Mammary epithelial cell (primary cell): ENCODE results near the gene MAZ.

ENCODE experiments used
- EZH2 ChIP-seq: IDR thresholded peaks from 2 replicates; pipeline ENCODE4 v1.6.1; 2012; ENCODE audit warnings: low read length, inconsistent platforms, borderline replicate concordance
- TF ChIP-seq, protein P1 (sequence below), 2 donors: IDR thresholded peaks in 1 of 2; conservative IDR thresholded peaks in 1 of 2; 2 replicates each; pipeline ENCODE4 v1.5.1; 2011 to 2012; ENCODE audit warnings: inconsistent platforms in 2 of 2, low read length in 2 of 2, mild to moderate bottlenecking in 2 of 2, control low read depth in 1 of 2, low read depth in 1 of 2; ENCODE audit not compliant: insufficient read depth in 1 of 2; ENCODE audit errors: extremely low read depth in 1 of 2

DNA sequence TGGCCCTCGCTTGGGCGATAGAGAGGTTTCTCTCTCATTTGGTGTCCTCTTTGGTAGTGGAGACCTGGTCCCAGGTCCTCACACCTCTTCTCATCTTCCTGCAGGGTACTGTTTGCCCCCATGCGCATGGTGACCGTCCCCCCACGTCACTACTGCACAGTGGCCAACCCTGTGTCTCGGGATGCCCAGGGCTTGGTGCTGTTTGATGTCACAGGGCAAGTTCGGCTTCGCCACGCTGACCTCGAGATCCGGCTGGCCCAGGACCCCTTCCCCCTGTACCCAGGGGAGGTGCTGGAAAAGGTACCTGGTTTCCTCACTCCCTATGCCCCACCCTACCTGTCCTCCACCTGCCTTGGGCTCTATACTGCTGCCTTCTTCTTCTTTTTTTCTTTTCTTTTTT is 24.4 kb downstream of the MAZ start:
- TF ChIP-seq, protein P1, sequence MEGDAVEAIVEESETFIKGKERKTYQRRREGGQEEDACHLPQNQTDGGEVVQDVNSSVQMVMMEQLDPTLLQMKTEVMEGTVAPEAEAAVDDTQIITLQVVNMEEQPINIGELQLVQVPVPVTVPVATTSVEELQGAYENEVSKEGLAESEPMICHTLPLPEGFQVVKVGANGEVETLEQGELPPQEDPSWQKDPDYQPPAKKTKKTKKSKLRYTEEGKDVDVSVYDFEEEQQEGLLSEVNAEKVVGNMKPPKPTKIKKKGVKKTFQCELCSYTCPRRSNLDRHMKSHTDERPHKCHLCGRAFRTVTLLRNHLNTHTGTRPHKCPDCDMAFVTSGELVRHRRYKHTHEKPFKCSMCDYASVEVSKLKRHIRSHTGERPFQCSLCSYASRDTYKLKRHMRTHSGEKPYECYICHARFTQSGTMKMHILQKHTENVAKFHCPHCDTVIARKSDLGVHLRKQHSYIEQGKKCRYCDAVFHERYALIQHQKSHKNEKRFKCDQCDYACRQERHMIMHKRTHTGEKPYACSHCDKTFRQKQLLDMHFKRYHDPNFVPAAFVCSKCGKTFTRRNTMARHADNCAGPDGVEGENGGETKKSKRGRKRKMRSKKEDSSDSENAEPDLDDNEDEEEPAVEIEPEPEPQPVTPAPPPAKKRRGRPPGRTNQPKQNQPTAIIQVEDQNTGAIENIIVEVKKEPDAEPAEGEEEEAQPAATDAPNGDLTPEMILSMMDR (conservative IDR thresholded peaks at IDR 0.05 in 1 of 2, IDR thresholded peaks at IDR 0.05 in 1 of 2; ENCODE audit: extremely low read depth in 1 of 2, insufficient read depth in 1 of 2, low read depth in 1 of 2, low read length in 2 of 2): no peak
- TF ChIP-seq EZH2: no peak
